ENCODE results near the gene TBC1D22A. TPM values are rescaled to one million over a fixed set of nuclear protein-coding genes. Genes with fewer than 3 reads are reported as not detected.
"Not testable (repeated sequence)": the region's sequence is repeated elsewhere in the genome, so short reads cannot be mapped to it uniquely, and the experiment has no call there.

The TBC1D22A gene
- total RNA-seq, 1 donor from 2014 or later, result 87.8 TPM

DNA sequence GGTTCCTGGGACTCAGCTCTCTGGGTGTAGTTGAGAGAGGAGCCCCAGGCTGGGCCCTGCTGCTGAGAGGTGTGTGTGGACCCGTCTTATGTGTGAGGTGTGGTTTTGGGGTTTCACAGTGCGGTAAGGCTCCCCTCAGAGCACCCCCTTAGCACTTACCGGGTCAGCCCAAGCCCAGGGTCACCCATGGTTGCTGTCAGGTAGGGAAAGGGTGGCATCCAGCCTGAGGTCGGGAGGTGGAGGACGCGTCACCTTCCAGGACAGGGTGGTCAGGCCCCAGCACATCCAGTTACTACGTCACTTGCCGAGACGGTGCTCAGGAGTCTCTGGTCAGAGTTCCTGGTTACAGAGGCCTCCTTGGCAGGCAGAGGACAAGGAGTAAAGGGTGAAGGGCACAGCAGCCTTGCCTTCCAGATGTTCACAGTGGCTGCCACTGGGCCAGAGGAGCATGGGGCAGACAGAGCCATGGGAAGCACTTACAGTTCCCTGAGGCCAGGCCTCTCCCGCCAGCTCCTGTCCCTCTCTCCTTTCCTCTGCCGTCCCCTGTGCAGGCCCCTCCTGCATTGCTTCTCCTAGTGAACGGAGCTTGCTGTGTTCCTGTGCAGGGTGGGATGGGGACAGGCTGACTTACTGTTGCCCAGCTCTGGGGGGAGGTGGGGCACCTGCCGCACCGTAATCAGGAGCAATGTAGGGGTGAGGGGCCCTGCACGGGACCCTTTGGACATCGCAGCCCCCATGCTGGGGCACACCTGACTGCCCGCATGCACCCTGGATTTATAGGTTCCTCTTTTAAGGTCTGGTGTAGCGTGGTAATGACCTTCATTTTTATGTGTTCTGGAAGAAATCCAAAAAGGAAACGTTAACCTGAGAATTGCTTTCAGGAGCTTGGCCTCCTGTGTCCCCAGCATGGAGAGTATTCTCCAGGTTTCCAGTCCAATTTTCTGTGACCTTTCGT is 285.9 kb downstream of the TBC1D22A start:
- Histone ChIP-seq H3K9me3 (no peaks in the 10 kb centered on the region), H3K36me3 (no peaks in the 10 kb centered on the region), H3K4me1 (no peaks in the 10 kb centered on the region), H3K27ac (no peak overlapping the region), H3K27me3 (no peaks in the 10 kb centered on the region), H3K4me3 (no peak overlapping the region)
- TF ChIP-seq, protein P1, sequence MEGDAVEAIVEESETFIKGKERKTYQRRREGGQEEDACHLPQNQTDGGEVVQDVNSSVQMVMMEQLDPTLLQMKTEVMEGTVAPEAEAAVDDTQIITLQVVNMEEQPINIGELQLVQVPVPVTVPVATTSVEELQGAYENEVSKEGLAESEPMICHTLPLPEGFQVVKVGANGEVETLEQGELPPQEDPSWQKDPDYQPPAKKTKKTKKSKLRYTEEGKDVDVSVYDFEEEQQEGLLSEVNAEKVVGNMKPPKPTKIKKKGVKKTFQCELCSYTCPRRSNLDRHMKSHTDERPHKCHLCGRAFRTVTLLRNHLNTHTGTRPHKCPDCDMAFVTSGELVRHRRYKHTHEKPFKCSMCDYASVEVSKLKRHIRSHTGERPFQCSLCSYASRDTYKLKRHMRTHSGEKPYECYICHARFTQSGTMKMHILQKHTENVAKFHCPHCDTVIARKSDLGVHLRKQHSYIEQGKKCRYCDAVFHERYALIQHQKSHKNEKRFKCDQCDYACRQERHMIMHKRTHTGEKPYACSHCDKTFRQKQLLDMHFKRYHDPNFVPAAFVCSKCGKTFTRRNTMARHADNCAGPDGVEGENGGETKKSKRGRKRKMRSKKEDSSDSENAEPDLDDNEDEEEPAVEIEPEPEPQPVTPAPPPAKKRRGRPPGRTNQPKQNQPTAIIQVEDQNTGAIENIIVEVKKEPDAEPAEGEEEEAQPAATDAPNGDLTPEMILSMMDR (IDR thresholded peaks at IDR 0.05), result no peak
- no peak for DNase-seq (ENCODE audit: low spot score in 2 of 2)
- intact Hi-C loops (cut with DNase I), result no loop called here

DNA sequence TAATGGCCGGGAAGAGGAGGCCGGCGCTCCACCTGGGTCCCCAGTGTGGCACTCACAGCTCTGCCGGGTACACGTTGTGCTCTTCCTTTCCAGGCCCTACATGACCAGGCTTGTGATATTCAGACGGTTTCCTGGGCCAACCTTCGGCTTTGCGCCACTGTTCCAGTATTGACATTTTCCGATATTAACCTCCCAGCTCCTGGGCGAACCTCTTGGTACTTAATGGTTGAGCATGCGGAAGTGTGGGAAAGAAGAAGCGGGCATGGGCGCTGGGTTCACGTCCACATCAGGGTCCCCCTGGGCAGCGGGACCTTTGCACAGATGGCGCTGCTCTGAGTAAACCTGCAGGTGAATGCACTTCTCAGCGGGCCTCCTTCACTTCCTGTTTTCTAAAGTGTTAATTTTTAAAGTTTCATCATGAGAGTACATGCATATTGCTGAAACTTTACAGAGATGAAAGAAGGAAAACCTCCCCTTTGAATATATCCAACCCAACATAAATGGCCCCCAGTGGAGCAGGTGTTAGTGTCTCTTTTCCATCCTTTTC is 286.7 kb downstream of the TBC1D22A start:
- no peak overlapping the region for H3K27ac ChIP-seq
- no peaks in the 10 kb centered on the region for H3K4me1 ChIP-seq
- intact Hi-C loops (cut with DNase I), result no loop called here
- no peaks in the 10 kb centered on the region for H3K9me3 ChIP-seq
- TF ChIP-seq, protein P1 (IDR thresholded peaks at IDR 0.05), result no peak
- DNase-seq (ENCODE audit: low spot score in 2 of 2), result no peak
- H3K4me3 ChIP-seq, result no peak overlapping the region
- no peaks in the 10 kb centered on the region for H3K36me3 ChIP-seq
- no peaks in the 10 kb centered on the region for H3K27me3 ChIP-seq

DNA sequence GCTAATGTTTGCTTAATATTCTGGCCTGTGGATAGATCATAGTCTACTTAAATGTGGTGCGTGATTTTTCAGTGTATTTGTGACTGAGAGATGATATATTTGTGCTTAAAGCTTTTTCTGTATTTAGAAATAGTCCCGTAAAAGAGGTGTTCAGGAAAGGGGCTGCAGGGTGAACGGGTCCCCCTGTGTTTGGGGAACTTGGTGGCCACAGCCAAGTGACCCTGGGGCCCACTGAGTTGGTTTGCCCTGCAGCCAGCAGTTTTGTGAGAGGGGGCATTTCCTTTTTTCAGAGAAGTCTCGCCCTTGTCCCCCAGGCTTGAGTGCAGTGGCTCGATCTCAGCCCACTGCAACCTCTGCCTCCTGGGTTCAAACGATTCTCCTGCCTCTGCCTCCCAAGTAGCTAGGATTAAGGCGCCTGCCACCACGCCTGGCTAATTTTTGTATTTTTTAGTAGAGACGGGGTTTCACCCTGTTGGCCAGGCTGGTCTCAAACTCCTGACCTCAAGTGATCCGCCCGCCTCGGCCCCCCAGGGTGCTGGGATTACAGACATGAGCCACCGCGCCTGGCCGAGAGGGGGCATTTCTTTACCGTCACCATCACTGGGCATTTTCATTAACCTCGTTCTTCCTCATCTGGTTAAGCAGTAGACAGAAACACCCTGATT is 287.4 kb downstream of the TBC1D22A start:
- H3K9me3 ChIP-seq; intact Hi-C loops (cut with DNase I); H3K27ac ChIP-seq; H3K36me3 ChIP-seq; H3K4me3 ChIP-seq; H3K4me1 ChIP-seq; DNase-seq (ENCODE audit: low spot score in 2 of 2); H3K27me3 ChIP-seq: not testable (repeated sequence)

DNA sequence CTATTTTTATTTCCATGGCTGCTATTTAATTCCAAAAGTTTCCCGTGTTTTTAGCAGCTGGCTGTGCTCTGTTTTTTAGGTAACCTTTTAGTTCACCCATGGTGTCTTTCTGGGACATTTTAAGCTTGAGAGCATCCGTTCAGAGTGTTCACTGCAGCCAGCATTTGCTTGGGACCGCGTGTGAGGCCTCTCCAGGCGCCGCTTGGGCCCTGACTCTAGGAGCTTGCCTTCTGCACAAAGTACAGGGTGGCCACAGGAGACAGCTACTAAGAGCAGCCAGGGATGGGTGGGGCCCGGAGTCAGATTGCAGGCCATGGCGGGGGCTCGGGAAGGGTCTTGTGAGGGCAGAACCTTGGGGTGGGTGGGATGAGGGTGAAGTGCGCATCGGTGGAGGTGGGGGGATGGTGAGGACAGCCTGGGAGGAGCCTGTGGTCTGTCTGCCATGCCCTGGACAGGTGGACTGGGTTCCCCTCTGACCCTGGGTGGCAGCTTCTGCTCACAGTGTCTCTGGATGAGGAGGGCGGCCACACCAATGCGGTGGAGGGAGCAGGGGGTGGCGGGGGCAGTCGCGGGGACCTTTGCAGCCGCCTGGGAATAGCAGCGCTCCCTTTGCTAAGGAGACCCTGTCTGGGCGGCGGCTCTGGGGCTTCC is 288.1 kb downstream of the TBC1D22A start:
- DNase-seq (ENCODE audit: low spot score in 2 of 2), result no peak

DNA sequence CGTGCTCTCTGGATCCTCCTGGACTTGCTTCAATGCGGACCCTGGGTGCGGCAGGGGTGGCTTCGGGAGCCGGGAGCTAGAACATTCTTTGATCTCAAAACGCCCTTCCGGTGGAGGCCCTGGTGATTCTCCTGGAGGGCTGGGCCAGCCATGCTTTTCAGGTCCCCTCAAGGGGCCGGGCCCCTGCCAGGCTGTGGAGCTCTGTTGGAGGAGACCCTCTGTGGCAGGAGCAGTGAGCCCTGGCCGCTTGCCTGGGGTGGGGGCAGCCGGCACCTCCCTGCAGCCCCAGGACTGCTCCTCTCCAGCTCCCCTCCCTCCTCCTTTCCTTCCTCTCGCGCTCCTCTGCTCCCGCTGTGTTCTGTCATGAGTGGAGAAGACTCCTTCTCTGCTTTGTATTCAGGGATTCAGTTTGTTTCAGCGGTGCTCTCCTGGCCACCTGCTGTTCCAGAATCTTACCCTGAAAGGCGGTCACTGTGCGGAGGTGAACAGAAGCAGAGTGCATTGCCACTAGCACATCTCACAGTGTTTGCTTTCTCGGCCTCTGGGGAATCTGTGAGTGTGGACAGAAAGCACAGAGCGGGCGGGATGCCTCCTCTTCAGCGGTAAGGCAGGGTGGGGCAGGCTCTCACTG is 289.1 kb downstream of the TBC1D22A start:
- H3K4me3 ChIP-seq, result no peak overlapping the region
- H3K36me3 ChIP-seq, result no peaks in the 10 kb centered on the region
- H3K27me3 ChIP-seq, result no peaks in the 10 kb centered on the region
- no peaks in the 10 kb centered on the region for H3K4me1 ChIP-seq
- H3K9me3 ChIP-seq, result no peaks in the 10 kb centered on the region
- no peak for DNase-seq (ENCODE audit: low spot score in 2 of 2)
- intact Hi-C loops (cut with DNase I), result no loop called here
- TF ChIP-seq, protein P1 (IDR thresholded peaks at IDR 0.05), result no peak
- H3K27ac ChIP-seq, result no peak overlapping the region

More for the DNA sequence above, 288.1 kb downstream of the TBC1D22A start:
- Histone ChIP-seq H3K36me3 (no peaks in the 10 kb centered on the region), H3K9me3 (no peaks in the 10 kb centered on the region), H3K27me3 (no peaks in the 10 kb centered on the region), H3K27ac (no peak overlapping the region), H3K4me3 (no peak overlapping the region), H3K4me1 (no peaks in the 10 kb centered on the region)
- intact Hi-C loops (cut with DNase I), result no loop called here
- TF ChIP-seq, protein P1 (IDR thresholded peaks at IDR 0.05), result no peak

All from ascending aorta (tissue), 2 donors.